H9 (cell line): ENCODE measurements around the gene FATE1. TPM values are rescaled to one million over a fixed set of nuclear protein-coding genes. Genes with fewer than 3 reads are reported as not detected.

ENCODE experiments used
- DNase-seq: peaks from one replicate; pipeline ENCODE4 v3.0.0-alpha.2; 2017
- H2AFZ ChIP-seq: one replicate; pipeline ENCODE4 v1.6.1; 2013; ENCODE audit warnings: mild to moderate bottlenecking, low read length, control low read depth, moderate library complexity
- H2AK5ac ChIP-seq: 2 replicates; pipeline ENCODE4 v1.6.1; 2013; ENCODE audit warnings: low read length, control low read depth, mixed read lengths; ENCODE audit not compliant: insufficient read length
- H2BK120ac ChIP-seq: one replicate; pipeline ENCODE4 v1.6.1; 2013; ENCODE audit warnings: low read depth, mild to moderate bottlenecking, low read length, control low read depth, inconsistent platforms; ENCODE audit not compliant: poor library complexity, severe bottlenecking
- H2BK12ac ChIP-seq: 2 replicates; pipeline ENCODE4 v1.6.1; 2013; ENCODE audit warnings: low read length, control low read depth, mixed read lengths, low read depth; ENCODE audit not compliant: insufficient read length
- H2BK15ac ChIP-seq: 2 replicates; pipeline ENCODE4 v1.6.1; 2013; ENCODE audit warnings: low read depth, low read length, control low read depth
- H2BK20ac ChIP-seq: one replicate; pipeline ENCODE4 v1.6.1; 2013; ENCODE audit warnings: low read depth, mild to moderate bottlenecking, low read length, control low read depth, inconsistent platforms; ENCODE audit not compliant: poor library complexity, severe bottlenecking
- H2BK5ac ChIP-seq: 2 replicates; pipeline ENCODE4 v1.6.1; 2013; ENCODE audit warnings: low read length, control low read depth, mixed read lengths; ENCODE audit not compliant: insufficient read length
- H3K14ac ChIP-seq: 2 replicates; pipeline ENCODE4 v1.6.1; 2013; ENCODE audit warnings: low read length, control low read depth; ENCODE audit not compliant: insufficient read depth
- H3K18ac ChIP-seq: 2 replicates; pipeline ENCODE4 v1.6.1; 2013; ENCODE audit warnings: low read depth, mild to moderate bottlenecking, mixed read lengths, low read length, control low read depth; ENCODE audit not compliant: insufficient read length
- H3K23ac ChIP-seq: 2 replicates; pipeline ENCODE4 v1.6.1; 2013; ENCODE audit warnings: low read length, control low read depth, mixed read lengths, low read depth; ENCODE audit not compliant: insufficient read length
- H3K23me2 ChIP-seq: 2 replicates; pipeline ENCODE4 v1.6.1; 2013; ENCODE audit warnings: low read depth, mild to moderate bottlenecking, mixed read lengths, low read length, control low read depth; ENCODE audit not compliant: insufficient read length, poor library complexity, severe bottlenecking
- H3K27ac ChIP-seq: 2 replicates; pipeline ENCODE4 v1.5.1; 2013; ENCODE audit warnings: low read length, control low read depth, mixed read lengths, low read depth; ENCODE audit not compliant: insufficient read length
- H3K27me3 ChIP-seq: 2 replicates; pipeline ENCODE4 v1.6.1; 2013; ENCODE audit warnings: low read length, control low read depth, inconsistent platforms; ENCODE audit not compliant: insufficient read depth
- H3K4ac ChIP-seq: 2 replicates; pipeline ENCODE4 v1.6.1; 2013; ENCODE audit warnings: low read depth, mild to moderate bottlenecking, control low read depth, inconsistent platforms, low read length, moderate library complexity
- H3K4me1 ChIP-seq: 2 replicates; pipeline ENCODE4 v1.6.1; 2013; ENCODE audit warnings: low read length, control low read depth, inconsistent platforms; ENCODE audit not compliant: insufficient read depth
- H3K4me2 ChIP-seq: 2 replicates; pipeline ENCODE4 v1.6.1; 2013; ENCODE audit warnings: low read length, control low read depth, mixed read lengths; ENCODE audit not compliant: insufficient read length, insufficient read depth
- H3K56ac ChIP-seq: 2 replicates; pipeline ENCODE4 v1.6.1; 2013; ENCODE audit warnings: low read depth, mild to moderate bottlenecking, mixed read lengths, low read length, control low read depth; ENCODE audit not compliant: insufficient read length
- H3K79me1 ChIP-seq: 2 replicates; pipeline ENCODE4 v1.6.1; 2013; ENCODE audit warnings: low read depth, mild to moderate bottlenecking, moderate library complexity, low read length, control low read depth, inconsistent platforms; ENCODE audit not compliant: insufficient read depth, poor library complexity, severe bottlenecking
- H3K79me2 ChIP-seq: 2 replicates; pipeline ENCODE4 v1.6.1; 2013; ENCODE audit warnings: low read length, control low read depth, inconsistent platforms; ENCODE audit not compliant: insufficient read depth
- H3K9ac ChIP-seq: 2 replicates; pipeline ENCODE4 v1.6.1; 2013; ENCODE audit warnings: low read length, control low read depth, mixed read lengths; ENCODE audit not compliant: insufficient read length; ENCODE audit errors: extremely low read depth
- H3K9me3 ChIP-seq: one replicate; pipeline ENCODE4 v1.6.1; 2013; ENCODE audit warnings: low read depth, low read length, inconsistent platforms; ENCODE audit not compliant: control insufficient read depth
- H3T11ph ChIP-seq: one replicate; pipeline ENCODE4 v1.6.1; 2013; ENCODE audit warnings: mild to moderate bottlenecking, low read length, control low read depth, inconsistent platforms
- H4K20me1 ChIP-seq: one replicate; pipeline ENCODE4 v1.6.1; 2013; ENCODE audit not compliant: control insufficient read depth, insufficient read length, insufficient read depth
- H4K5ac ChIP-seq: 2 replicates; pipeline ENCODE4 v1.6.1; 2013; ENCODE audit warnings: low read depth, mild to moderate bottlenecking, mixed read lengths, low read length, control low read depth; ENCODE audit not compliant: insufficient read length
- H4K8ac ChIP-seq: replicated peaks from 2 replicates; pipeline ENCODE4 v1.6.1; 2013; ENCODE audit warnings: low read length, control low read depth, mixed read lengths, low read depth; ENCODE audit not compliant: insufficient read length
- H4K91ac ChIP-seq: 2 replicates; pipeline ENCODE4 v1.6.1; 2013; ENCODE audit warnings: low read depth, mild to moderate bottlenecking, moderate library complexity, mixed read lengths, low read length, control low read depth; ENCODE audit not compliant: insufficient read length
- H3K27ac Mint-ChIP-seq, 3 experiments: 2 replicates in 2 of 3; 3 replicates in 1 of 3; pipeline ENCODE4 v1.8.0; 2020 to 2021; ENCODE audit warnings: mixed read lengths in 3 of 3, mild to moderate bottlenecking in 1 of 3, moderate library complexity in 1 of 3
- H3K27me3 Mint-ChIP-seq: 2 replicates; pipeline ENCODE4 v1.8.0; 2021; ENCODE audit warnings: low read depth, mild to moderate bottlenecking, moderate library complexity, mixed read lengths
- H3K36me3 Mint-ChIP-seq, 3 experiments: 2 replicates in 2 of 3; 3 replicates in 1 of 3; pipeline ENCODE4 v1.8.0; 2020 to 2021; ENCODE audit warnings: low read depth in 3 of 3, mixed read lengths in 3 of 3; ENCODE audit not compliant: insufficient read depth in 1 of 3
- H3K4me1 Mint-ChIP-seq, 2 experiments: 2 replicates each; pipeline ENCODE4 v1.8.0; 2020; ENCODE audit warnings: mixed read lengths in 2 of 2
- H3K4me3 Mint-ChIP-seq, 2 experiments: 2 replicates in 1 of 2; 3 replicates in 1 of 2; pipeline ENCODE4 v1.8.0; 2020 to 2021; ENCODE audit warnings: mild to moderate bottlenecking in 2 of 2, mixed read lengths in 2 of 2, moderate library complexity in 1 of 2
- H3K9me3 Mint-ChIP-seq, 2 experiments: 2 replicates in 1 of 2; 3 replicates in 1 of 2; pipeline ENCODE4 v1.8.0; 2020; ENCODE audit warnings: mild to moderate bottlenecking in 2 of 2, mixed read lengths in 2 of 2, moderate library complexity in 1 of 2
- CTCF ChIP-seq: fragments of 200-600 bp; sonication (generic); conservative IDR thresholded peaks from 3 replicates; pipeline ENCODE4 v1.8.0; 2021; ENCODE audit warnings: antibody characterized with exemption, mild to moderate bottlenecking
- WGBS: extraction: QIAGEN DNeasy Blood & Tissue Kit; methylation state at CpG from one replicate; pipeline ENCODE4 v1.1.7; 2013; ENCODE audit warnings: missing lambda C conversion rate, low lambda C conversion rate, mixed read lengths; ENCODE audit not compliant: insufficient read length; ENCODE audit errors: extremely low coverage; 5-methylcytosine and 5-hydroxymethylcytosine counted together
- total RNA-seq: library from RNA; stranded (reverse); gene quantifications from 2 replicates; pipeline ENCODE4 v1.2.1, GENCODE V29; 2021

Gene FATE1
- total RNA-seq, 1 experiment from 2014 or later, result not detected

DNA sequence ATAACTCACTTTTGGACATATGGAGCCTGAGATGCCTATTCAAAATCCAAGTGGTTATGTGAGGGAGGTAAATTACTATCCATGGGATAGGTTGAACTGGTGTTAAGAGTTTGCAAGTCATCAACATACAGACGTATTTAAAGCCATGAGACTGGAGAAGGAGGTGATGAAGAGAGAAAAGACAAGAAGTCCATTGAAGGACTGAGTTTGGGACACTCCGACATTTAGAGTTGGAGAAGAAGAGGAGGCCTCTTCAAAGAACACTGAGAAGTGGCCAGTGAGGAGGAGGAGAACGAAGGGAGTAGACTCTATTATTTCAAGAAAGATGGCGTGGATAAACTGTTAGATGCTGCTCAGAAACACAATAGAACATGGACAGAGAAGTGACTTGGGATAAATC lies 18.6 kb downstream of the FATE1 start, which contains the start of gene CNGA2:
TSS of gene CNGA2 (plus strand) at position 301 of the 400 bp plus-strand sequence. CDS start 3,738 bp downstream, outside the sequence.
- H3K27ac Mint-ChIP-seq, result no peak within 1 kb of the TSS
- peaks cover 66 to 72% of the 10 kb centered on the region in 2 experiments for H3K9me3 Mint-ChIP-seq
- no peak within 1 kb of the TSS for H3K9ac ChIP-seq

More for the DNA sequence above, 18.6 kb downstream of the FATE1 start, which contains the start of gene CNGA2:
- H3K4ac ChIP-seq, result no peak within 1 kb of the TSS
- H3K23ac ChIP-seq, result no peak within 1 kb of the TSS
- no peak within 1 kb of the TSS for H2AFZ ChIP-seq
- no CpG with 5 or more reads among the region's 4 CpGs for WGBS
- H3K4me2 ChIP-seq, result no peak within 1 kb of the TSS
- no peak within 1 kb of the TSS for H4K8ac ChIP-seq
- no peak within 1 kb of the TSS for H2BK12ac ChIP-seq
- H2AK5ac ChIP-seq, result no peak within 1 kb of the TSS
- no peak for TF ChIP-seq CTCF
- H3K79me1 ChIP-seq, result no peaks in the 10 kb centered on the region
- H3K9me3 ChIP-seq, result peaks cover 61% of the 10 kb centered on the region
- no peaks in the 10 kb centered on the region for H4K20me1 ChIP-seq
- H3K4me1 ChIP-seq, result no peaks in the 10 kb centered on the region
- H2BK15ac ChIP-seq, result no peak within 1 kb of the TSS
- H4K91ac ChIP-seq, result no peak within 1 kb of the TSS
- no peaks in the 10 kb centered on the region for H3K27me3 ChIP-seq
- Mint-ChIP-seq H3K4me1 (no peaks in the 10 kb centered on the region), H3K36me3 (peaks cover 0 to 9% (median 3%) of the 10 kb centered on the region in 3 experiments; a peak in 4 of 7 replicates), H3K4me3 (no peak within 1 kb of the TSS), H3K27me3 (peaks cover 32% of the 10 kb centered on the region)
- no peak within 1 kb of the TSS for H3T11ph ChIP-seq
- no peak within 1 kb of the TSS for H3K18ac ChIP-seq
- H3K79me2 ChIP-seq, result no peaks in the 10 kb centered on the region
- H3K14ac ChIP-seq, result no peak within 1 kb of the TSS
- H2BK120ac ChIP-seq, result no peak within 1 kb of the TSS
- H2BK20ac ChIP-seq, result no peak within 1 kb of the TSS
- H2BK5ac ChIP-seq, result no peak within 1 kb of the TSS
- no peak within 1 kb of the TSS for H4K5ac ChIP-seq
- no peak within 1 kb of the TSS for H3K56ac ChIP-seq
- DNase-seq, result no peak
- H3K23me2 ChIP-seq, result no peaks in the 10 kb centered on the region
- H3K27ac ChIP-seq, result no peak within 1 kb of the TSS
